ENCODE data around the gene CHRM1.

DNA sequence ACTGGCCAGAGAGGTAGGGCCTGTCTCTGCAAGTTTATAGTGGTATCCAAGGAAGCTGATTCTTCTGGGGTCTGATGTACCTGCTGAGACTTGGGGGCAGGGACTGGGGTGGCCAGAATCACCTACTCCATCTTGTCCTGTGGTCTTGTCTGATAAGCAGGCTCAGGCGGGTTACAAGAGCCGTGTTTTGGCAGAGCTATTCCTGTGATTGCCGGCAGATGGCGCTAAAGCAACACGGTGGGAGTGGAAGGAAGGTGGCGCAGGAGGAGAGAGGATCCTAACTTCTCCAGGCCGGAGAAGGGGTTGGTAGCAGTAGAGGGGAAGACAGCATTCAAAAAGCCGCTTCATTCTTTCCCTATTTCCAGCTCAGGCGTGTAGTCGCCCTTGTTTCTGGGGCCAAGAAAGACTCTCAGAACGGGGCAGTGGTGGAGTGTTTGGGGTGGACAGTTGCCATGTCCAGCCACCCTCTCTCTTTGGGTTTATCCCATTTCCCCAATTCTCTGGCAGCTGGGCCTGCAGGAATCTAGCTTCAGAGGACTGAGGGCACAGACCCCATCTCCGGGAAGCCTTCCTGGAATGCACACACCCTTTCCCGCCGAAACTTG lies 15.1 kb downstream of the CHRM1 start:
- TF ChIP-seq TAF1 (IDR thresholded peaks at IDR 0.05; ENCODE audit: borderline replicate concordance, low read depth, low read length) (no peak), POLR2A (IDR thresholded peaks at IDR 0.05; ENCODE audit: low read depth, low read length) (no peak), POLR2AphosphoS5 (IDR thresholded peaks at IDR 0.05; ENCODE audit: low read depth, low read length) (no peak)

Data from GM12892 (cell line).